Activated CD4-positive, alpha-beta T cell treated with anti-CD3 and anti-CD28 coated beads, Interleukin-2, amount 50 U/mL, for 48 hours (primary cell): ENCODE data around the gene MANF.

Experiments
- DNase-seq, 2 experiments: peaks; one replicate each; pipeline ENCODE4 v3.0.0-alpha.2; 2020

MANF gene

DNA sequence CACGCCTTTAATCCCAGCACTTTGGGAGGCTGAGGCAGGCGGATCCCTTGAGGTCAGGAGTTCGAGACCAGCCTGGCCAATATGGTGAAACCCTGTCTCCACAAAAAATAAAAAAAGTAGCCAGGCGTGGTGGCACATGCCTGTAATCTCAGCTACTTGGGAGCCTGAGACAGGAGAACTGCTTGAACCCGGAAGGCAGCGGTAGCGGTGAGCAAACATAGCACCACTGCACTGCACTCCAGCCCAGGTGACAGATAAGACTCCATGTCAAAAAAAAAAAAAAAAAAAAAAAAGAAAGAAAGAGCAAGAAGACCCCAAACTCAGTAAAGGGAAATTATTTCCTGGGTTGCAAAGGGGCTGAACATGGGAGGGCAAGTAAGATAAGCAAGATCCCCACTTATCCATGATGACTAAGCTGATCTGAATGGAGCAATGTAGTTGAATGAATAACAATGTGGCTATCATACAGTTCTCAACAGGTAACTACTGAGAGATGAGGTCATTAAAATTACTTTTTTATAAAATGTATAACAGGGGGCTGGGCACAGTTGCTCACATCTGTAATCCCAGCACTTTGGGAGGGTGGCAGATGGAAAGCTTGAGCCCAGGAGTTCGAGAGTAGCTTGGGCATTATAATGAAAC lies 52.0 kb downstream of the MANF start:
- no peak for DNase-seq
